K562 (cell line): ENCODE measurements around the gene VPS9D1. TPM values are rescaled to one million over a fixed set of nuclear protein-coding genes. Genes with fewer than 3 reads are reported as not detected.

Experiments
- ATAC-seq: fragments of 200-7000 bp; cut with Tn5 transposase; 3 replicates; pipeline ENCODE4 v1.9.1; 2020; ENCODE audit warnings: moderate library complexity
- Bru-seq: library from RNA; stranded (reverse); fragments of 400-500 nt; gene quantifications from one replicate; lab custom pipeline; 2021; lab: Mats Ljungman, UMichigan
- BruChase-seq, 2 experiments: library from RNA; stranded (reverse); fragments of 400-500 nt; gene quantifications; one replicate each; lab custom pipeline; 2021; lab: Mats Ljungman, UMichigan
- BruUV-seq: library from RNA; stranded (reverse); fragments of 400-500 nt; replicated peaks from 2 replicates; lab custom pipeline; 2021; lab: Mats Ljungman, UMichigan
- CTCF ChIA-PET: fragments of 300-600 bp; formaldehyde crosslinking; extraction: SDS; loops from one replicate; lab custom pipeline; 2021; ENCODE audit warnings: low intra/inter-chr PET ratio; lab: Yijun Ruan, JAX
- POLR2A ChIA-PET: fragments of 300-600, 350-650 bp; sonication (Branson Sonifier 250); formaldehyde crosslinking; extraction: SDS; loops from one replicate; lab custom pipeline; 2021; ENCODE audit warnings: antibody characterized with exemption, inconsistent platforms; lab: Yijun Ruan, JAX
- DNase-seq, 4 experiments: peaks; one replicate each; pipeline versions ENCODE4 v3.0.0 to v3.0.0-alpha.2; 2011 to 2018; ENCODE audit warnings: low spot score in 3 of 4, mixed read lengths in 3 of 4; ENCODE audit errors: extremely low read depth in 1 of 4
- FAIRE-seq: peaks from 2 replicates; lab custom pipeline; 2011; peaks lifted over from hg19 to GRCh38; lab: Jason Lieb, UNC
- H2AFZ ChIP-seq: 2 replicates; pipeline ENCODE4 v1.6.0; 2011; ENCODE audit warnings: low read depth, low read length, control low read depth, inconsistent platforms
- H3K27ac ChIP-seq: fragments of 200-600 bp; 3 replicates; pipeline ENCODE4 v1.8.0; 2011; ENCODE audit warnings: low read depth, mild to moderate bottlenecking, control low read depth, inconsistent platforms, low read length, moderate library complexity, mixed read lengths; ENCODE audit errors: extremely low read depth
- H3K27me3 ChIP-seq, 2 experiments: fragments of 300-600 bp in 1 of 2; 2 replicates in 1 of 2; 3 replicates in 1 of 2; pipeline versions ENCODE4 v1.6.0 to v1.8.0; 2011; ENCODE audit warnings: inconsistent platforms in 2 of 2, low read length in 2 of 2, mild to moderate bottlenecking in 1 of 2, mixed read lengths in 1 of 2, moderate library complexity in 1 of 2; ENCODE audit not compliant: control insufficient read depth in 2 of 2, insufficient read depth in 2 of 2
- H3K36me3 ChIP-seq: fragments of 300-600 bp; 3 replicates; pipeline ENCODE4 v1.8.0; 2011; ENCODE audit warnings: mild to moderate bottlenecking, low read length, inconsistent platforms; ENCODE audit not compliant: control insufficient read depth, insufficient read depth
- H3K4me1 ChIP-seq, 2 experiments: fragments of 200-600 bp in 1 of 2; replicated peaks in 1 of 2; 2 replicates in 1 of 2; 3 replicates in 1 of 2; pipeline versions ENCODE4 v1.5.1 to v1.8.0; 2011; ENCODE audit warnings: inconsistent platforms in 2 of 2, low read length in 2 of 2, mild to moderate bottlenecking in 1 of 2, mixed read lengths in 1 of 2, moderate library complexity in 1 of 2; ENCODE audit not compliant: control insufficient read depth in 2 of 2, insufficient read depth in 2 of 2
- H3K4me2 ChIP-seq: 2 replicates; pipeline ENCODE4 v1.6.1; 2011; ENCODE audit warnings: low read length, control low read depth, inconsistent platforms, mixed read lengths; ENCODE audit not compliant: insufficient read depth
- H3K4me3 ChIP-seq: fragments of 200-600 bp; sonication (generic), shearing (Covaris generic); 2 replicates; pipeline ENCODE4 v1.5.1; 2016; ENCODE audit warnings: control low read depth, inconsistent platforms
- H3K79me2 ChIP-seq: fragments of 200-600 bp; 3 replicates; pipeline ENCODE4 v1.8.0; 2011; ENCODE audit warnings: low read length, inconsistent platforms; ENCODE audit not compliant: control insufficient read depth, insufficient read depth
- H3K9ac ChIP-seq, 2 experiments: 2 replicates each; pipeline versions ENCODE4 v1.6.0 to v1.6.1; 2011; ENCODE audit warnings: low read depth in 2 of 2, low read length in 2 of 2, control low read depth in 1 of 2, inconsistent platforms in 1 of 2, mild to moderate bottlenecking in 1 of 2, mixed read lengths in 1 of 2; ENCODE audit not compliant: insufficient read depth in 1 of 2
- H3K9me1 ChIP-seq: one replicate; pipeline ENCODE4 v1.6.0; 2011; ENCODE audit warnings: inconsistent platforms, mild to moderate bottlenecking, low read length, moderate library complexity; ENCODE audit not compliant: control insufficient read depth, insufficient read depth
- H3K9me3 ChIP-seq: replicated peaks from 2 replicates; pipeline ENCODE4 v1.5.1; 2011; ENCODE audit warnings: low read depth, low read length, inconsistent platforms; ENCODE audit not compliant: control insufficient read depth, insufficient read depth
- H4K20me1 ChIP-seq: replicated peaks from 2 replicates; pipeline ENCODE4 v1.6.1; 2011; ENCODE audit warnings: low read length, inconsistent platforms, mixed read lengths; ENCODE audit not compliant: control insufficient read depth, insufficient read depth
- ASH1L ChIP-seq: fragments of 450-650 bp; IDR thresholded peaks from 2 replicates; pipeline ENCODE4 v1.6.1; 2018; ENCODE audit warnings: borderline replicate concordance, mild to moderate bottlenecking, low read depth; ENCODE audit not compliant: partially characterized antibody
- ATF1 ChIP-seq, 2 experiments: fragments of 450-650 bp in 1 of 2; IDR thresholded peaks; 2 replicates each; pipeline ENCODE4 v1.6.1; 2016; ENCODE audit warnings: missing compliant biosample characterization in 1 of 2, missing genetic modification characterization in 1 of 2
- ID3 ChIP-seq, 2 experiments: fragments of 250-450 bp in 1 of 2; fragments of 450-650 bp in 1 of 2; sonication (Bioruptor Pico) in 1 of 2; IDR thresholded peaks; 2 replicates each; pipeline versions ENCODE4 v1.6.1 to v1.8.0; 2016 to 2021; ENCODE audit warnings: mild to moderate bottlenecking in 2 of 2, moderate library complexity in 2 of 2, missing compliant biosample characterization in 1 of 2, missing genetic modification characterization in 1 of 2
- KDM2B ChIP-seq: fragments of 250-450 bp; sonication (Bioruptor Pico); IDR thresholded peaks from 2 replicates; pipeline ENCODE4 v1.8.0; 2021; ENCODE audit warnings: mild to moderate bottlenecking, moderate library complexity
- PHTF2 ChIP-seq: fragments of 250-450 bp; sonication (Bioruptor Pico); IDR thresholded peaks from 2 replicates; pipeline ENCODE4 v1.5.0; 2021; ENCODE audit warnings: mild to moderate bottlenecking
- POLR3G ChIP-seq: IDR thresholded peaks from 2 replicates; pipeline ENCODE4 v1.6.1; 2011; ENCODE audit not compliant: insufficient read length, insufficient replicate concordance; ENCODE audit errors: extremely low read depth
- PREB ChIP-seq: sonication (generic); formaldehyde crosslinking; IDR thresholded peaks from 2 replicates; pipeline ENCODE4 v1.8.1; 2023; ENCODE audit warnings: mild to moderate bottlenecking, missing genetic modification reagents
- PTRF ChIP-seq: fragments of 450-650 bp; IDR thresholded peaks from 2 replicates; pipeline ENCODE4 v1.6.1; 2016; ENCODE audit warnings: mild to moderate bottlenecking, missing genetic modification characterization, missing compliant biosample characterization
- RBM39 ChIP-seq: fragments of 200-400 bp; formaldehyde crosslinking; optimal IDR thresholded peaks from 2 replicates; pipeline ENCODE3; 2018; ENCODE audit warnings: low read depth, low read length
- TARDBP ChIP-seq: fragments of 450-650 bp; IDR thresholded peaks from 2 replicates; pipeline ENCODE4 v1.6.1; 2016
- TRIM28 ChIP-seq: fragments of 450-650 bp; IDR thresholded peaks from 2 replicates; pipeline ENCODE4 v1.6.1; 2017
- ZNF316 ChIP-seq: fragments of 450-650 bp; IDR thresholded peaks from 2 replicates; pipeline ENCODE4 v1.6.1; 2016
- ZNF586 ChIP-seq: fragments of 450-650 bp; formaldehyde crosslinking; conservative IDR thresholded peaks from 2 replicates; pipeline ENCODE4 v1.4.0; 2020; ENCODE audit warnings: mild to moderate bottlenecking, moderate library complexity
- ZNF695 ChIP-seq: fragments of 450-650 bp; formaldehyde crosslinking; IDR thresholded peaks from 2 replicates; pipeline ENCODE4 v1.4.0; 2020; ENCODE audit warnings: mild to moderate bottlenecking, moderate library complexity
- WGBS: fragments of 100-300 bp; shearing (Covaris generic); methylation state at CpG from one replicate; pipeline ENCODE4 v1.1.6; 2016; ENCODE audit warnings: low coverage, mixed read lengths; ENCODE audit not compliant: insufficient coverage; ENCODE audit errors: missing lambda C conversion rate; 5-methylcytosine and 5-hydroxymethylcytosine counted together
- in situ Hi-C: fragments of 300-500 bp; cut with MboI; formaldehyde crosslinking; loops from 4 replicates; pipeline ENCODE4 v1.15.0; 2018; ENCODE audit warnings: inconsistent platforms, mixed read lengths
- intact Hi-C: fragments of 100-400 bp; cut with micrococcal nuclease; formaldehyde crosslinking; loops from 2 replicates; pipeline ENCODE4 v1.14.2; 2022
- long read RNA-seq, 3 experiments: library from polyadenylated mRNA in 2 of 3; library from RNA in 1 of 3; unstranded in 2 of 3; stranded (forward) in 1 of 3; transcript quantifications; one replicate each; pipeline ENCODE4 v2.0.0, GENCODE V29; 2019 to 2022
- polyA minus RNA-seq, 3 experiments: library from RNA; depleted of rRNA, polyadenylated mRNA; stranded (reverse); fragments of >200 nt; gene quantifications; 2 replicates each; pipeline ENCODE4 v1.2.3, GENCODE V29; 2011
- polyA plus RNA-seq, 8 experiments: library from polyadenylated mRNA; depleted of rRNA in 4 of 8; stranded (reverse) in 5 of 8; unstranded in 3 of 8; fragments of >200 nt; fragmentation: Nextera tagmentation in 2 of 8; fragmentation: Illumina TruSeq in 1 of 8; extraction: Ambion mirVana in 2 of 8; extraction: Trizol in 1 of 8; gene quantifications; 2 replicates each; pipeline versions ENCODE4 v1.2.1 to v1.2.3, GENCODE V29; 2011 to 2014; ENCODE audit warnings: inconsistent platforms in 1 of 8, missing spikeins in 1 of 8
- total RNA-seq, 7 experiments: library from RNA; depleted of rRNA in 6 of 7; stranded (reverse); fragments of >200 nt in 6 of 7; fragmentation: Illumina TruSeq in 2 of 7; extraction: Trizol in 2 of 7; gene quantifications; 2 replicates each; pipeline versions ENCODE4 v1.2.1 to v1.2.3, GENCODE V29; 2011 to 2021; ENCODE audit warnings: low replicate concordance in 1 of 7

Gene VPS9D1
- total RNA-seq (2011; cell fraction: chromatin; rRNA removed; ENCODE audit: low replicate concordance) = 5.2 and 13.2 TPM in 2 replicates
- 9.5 and 9.9 TPM in 2 replicates for total RNA-seq (2011; cell fraction: nucleolus; rRNA removed)
- 4.3 and 4.5 TPM in 2 replicates for total RNA-seq (2011; cell fraction: nucleoplasm; rRNA removed)
- total RNA-seq (2014; rRNA removed) (2.9 and 3.0 TPM in 2 replicates), total RNA-seq (2014; rRNA removed; fragmentation: Illumina TruSeq; extraction: Trizol) (0.26 and 0.33 TPM in 2 replicates), total RNA-seq (2015; rRNA removed; fragmentation: Illumina TruSeq; extraction: Trizol) (0.58 and 0.94 TPM in 2 replicates), total RNA-seq (2021) (3.1 and 3.7 TPM in 2 replicates), polyA plus RNA-seq (2011; rRNA removed) (0.95 and 2.9 TPM in 2 replicates), polyA plus RNA-seq (2014; fragmentation: Illumina TruSeq; extraction: Trizol) (1.1 and 2.7 TPM in 2 replicates), polyA plus RNA-seq (2014; fragmentation: Nextera tagmentation; extraction: Ambion mirVana) (1 to 10 TPM; 1.0 to 1.4 TPM), polyA plus RNA-seq (2014; rRNA removed) (3.0 and 3.5 TPM in 2 replicates), polyA minus RNA-seq (2011; rRNA and poly(A)+ RNA removed) (0.42 and 0.66 TPM in 2 replicates), Bru-seq, nascent RNA (percentile 50 among the genes with signal in this experiment), BruChase-seq, experiment 1, labeled RNA remaining after a 2-hour chase (percentile 44 among the genes with signal in this experiment), BruChase-seq, experiment 2, labeled RNA remaining after a 6-hour chase (percentile 43 among the genes with signal in this experiment)
- polyA plus RNA-seq (2011; cell fraction: cytosol; rRNA removed) = 1.3 and 3.5 TPM in 2 replicates
- polyA plus RNA-seq (2011; cell fraction: nucleus; rRNA removed) = 9.4 and 15.9 TPM in 2 replicates
- polyA plus RNA-seq (2012) = 4.5 and 13.7 TPM in 2 replicates
- polyA minus RNA-seq (2011; cell fraction: cytosol; rRNA and poly(A)+ RNA removed) = 1.8 and 2.7 TPM in 2 replicates
- polyA minus RNA-seq (2011; cell fraction: nucleus; rRNA and poly(A)+ RNA removed) = 2.7 and 2.9 TPM in 2 replicates
- long read RNA-seq, experiment 1, partial matches to known transcripts = 0 of 85 reads
- long read RNA-seq, experiment 1, other reads (novel, unspliced or antisense) = 84 of 85 reads
- long read RNA-seq, experiment 2, partial matches to known transcripts = 1 of 4 reads
- long read RNA-seq, experiment 2, other reads (novel, unspliced or antisense) = 3 of 4 reads
- long read RNA-seq, experiment 3 = 0 reads

- H3K4me2 ChIP-seq = peak within 1 kb of the TSS; percentile 94
- H3K36me3 ChIP-seq = peaks cover 57% of the 10 kb centered on the region
- intact Hi-C loops (no loop called here), in situ Hi-C loops (no loop called here)
- peaks cover 40 to 76% of the 10 kb centered on the region in 2 experiments for H3K4me1 ChIP-seq
- peaks cover 39% of the 10 kb centered on the region for H3K79me2 ChIP-seq
- DNase-seq = peak; percentile 81 to 90 (median 84)
- ChIA-PET POLR2A (interaction anchor here (0.6 to 5.7 kb wide), 2 partner anchors 14 to 156 kb away, joined by 3 to 45 read pairs; no protein-coding TSS in a partner anchor), CTCF (no interaction called here)
- peak; percentile 67 for ATAC-seq
- WGBS = under 1% methylated on average over 22 of the region's 103 CpGs
- BruUV-seq = no TSS peak
- H3K9me3 ChIP-seq = no peaks in the 10 kb centered on the region
- H3K9ac ChIP-seq = peak within 1 kb of the TSS; percentile 85 to 93
- peak within 1 kb of the TSS; percentile 82 for H2AFZ ChIP-seq
- H4K20me1 ChIP-seq = peaks cover 33% of the 10 kb centered on the region
- no peak for FAIRE-seq
- peaks cover 11% of the 10 kb centered on the region for H3K9me1 ChIP-seq
- H3K27me3 ChIP-seq = no peaks in the 10 kb centered on the region
- H3K27ac ChIP-seq = peak within 1 kb of the TSS; percentile 88
- H3K4me3 ChIP-seq = peak within 1 kb of the TSS; percentile 98
- 0 out of 2 replicates have a peak, but pooled peaks have one; percentile 23 for TF ChIP-seq KDM2B (CRISPR knock-in tag)
- TF ChIP-seq TRIM28 = peak; percentile 39; the same call in 1 of the 2 replicates
- 0 out of 2 replicates have a peak, but pooled peaks have one; percentile 12 for TF ChIP-seq ATF1 (CRISPR knock-in tag; IDR thresholded peaks at IDR 0.05)
- TF ChIP-seq ATF1 (tag; IDR thresholded peaks at IDR 0.05) = peak; percentile 87
- TF ChIP-seq RBM39 = no peak
- TF ChIP-seq TARDBP = peak; percentile 85
- no peak for TF ChIP-seq PTRF (tag)
- TF ChIP-seq PREB (CRISPR knock-in tag) = no peak
- no peak for TF ChIP-seq POLR3G
- no peak for TF ChIP-seq ZNF316
- no peak for TF ChIP-seq ASH1L
- 0 out of 2 replicates have a peak, but pooled peaks have one; percentile 13 for TF ChIP-seq PHTF2 (CRISPR knock-in tag)
- no peak for TF ChIP-seq ZNF586
- TF ChIP-seq ZNF695 = no peak
- TF ChIP-seq ID3 (CRISPR knock-in tag; IDR thresholded peaks at IDR 0.05) = no peak
- peak; percentile 81 for TF ChIP-seq ID3 (tag; IDR thresholded peaks at IDR 0.05)
These were observed at the start of gene VPS9D1, which contains the start of gene ZNF276 for GRCh38 chr16:89720813-89721545. Gene VPS9D1 (minus strand): TSS chr16:89720898. CDS start chr16:89720861, 37 bp downstream. Gene ZNF276 (plus strand): TSS chr16:89721537. CDS start chr16:89721641, 104 bp downstream.
